Measurements from ENCODE around the gene MYL5. TPM values are rescaled to one million over a fixed set of nuclear protein-coding genes. Genes with fewer than 3 reads are reported as not detected.

Gene MYL5
- total and polyA plus RNA-seq, 4 experiments from 2014 or later: 2.1 to 15.4 (median 7.7) TPM

DNA sequence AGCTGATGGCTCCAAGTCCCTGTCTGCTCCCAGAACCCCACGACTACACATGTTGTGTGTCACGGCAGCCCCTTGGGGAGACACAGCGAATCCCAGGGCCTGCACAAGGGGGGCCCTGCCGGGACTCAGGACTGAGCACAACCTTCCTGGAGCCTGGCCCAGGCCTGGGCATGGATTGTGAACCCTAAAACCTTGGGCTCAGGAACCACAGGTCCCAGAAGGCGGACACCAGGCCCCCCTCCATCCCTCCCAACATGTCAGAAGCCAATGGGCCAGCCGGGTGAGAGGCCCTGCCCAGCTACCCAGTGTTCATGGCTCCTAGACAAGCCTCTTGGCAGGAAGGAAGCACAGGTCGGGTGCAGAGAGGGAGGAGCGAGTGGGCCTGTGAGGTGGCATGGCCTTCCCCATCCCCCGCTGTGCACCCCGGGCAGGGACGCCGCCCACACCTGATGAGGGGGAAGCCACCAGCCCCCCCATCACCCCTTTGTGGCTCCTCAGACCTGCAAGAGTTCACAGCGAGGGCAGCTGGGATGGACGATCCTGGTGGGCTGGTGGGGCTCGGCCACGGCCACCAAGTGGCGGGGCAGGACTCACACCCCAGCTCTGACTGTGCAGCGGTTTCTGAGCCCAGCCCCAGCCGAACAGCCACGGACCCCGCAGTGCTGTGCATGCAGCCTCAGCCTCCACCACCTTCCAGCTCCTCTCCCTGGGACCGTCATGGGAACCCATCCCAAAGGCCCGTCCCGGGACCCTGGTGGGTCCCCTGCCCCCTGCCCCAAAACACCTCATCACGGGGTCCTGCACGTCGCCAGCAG, 45.3 kb upstream of the MYL5 start:
- Mint-ChIP-seq H3K4me1 (no peaks in the 10 kb centered on the region), H3K4me3 (no peak overlapping the region), H3K27me3 (peaks cover 0 to 3% of the 10 kb centered on the region in 2 donors), H3K36me3 (no peaks in the 10 kb centered on the region), H3K9me3 (peaks cover 0 to 10% (median 0%) of the 10 kb centered on the region in 8 donors), H3K27ac (no peak overlapping the region)
- Histone ChIP-seq H3K27me3 (ENCODE audit: insufficient read depth, low read length) (no peaks in the 10 kb centered on the region), H3K9me3 (ENCODE audit: control insufficient read depth in 1 of 2, low read length in 2 of 2) (peaks cover 0 to 3% of the 10 kb centered on the region in 2 donors), H3K36me3 (ENCODE audit: insufficient read depth, low read length) (no peaks in the 10 kb centered on the region), H3K4me3 (ENCODE audit: low read length in 2 of 2) (no peak overlapping the region), H3K27ac (ENCODE audit: low read depth, low read length) (no peak overlapping the region), H3K4me1 (ENCODE audit: insufficient read depth, low read length) (no peaks in the 10 kb centered on the region)
- DNase-seq: no peak
- ChIA-PET CTCF (ENCODE audit: partially characterized antibody) (no interaction called here), POLR2A (ENCODE audit: partially characterized antibody) (no interaction called here)
- intact Hi-C loops (cut with micrococcal nuclease): no loop called here

DNA sequence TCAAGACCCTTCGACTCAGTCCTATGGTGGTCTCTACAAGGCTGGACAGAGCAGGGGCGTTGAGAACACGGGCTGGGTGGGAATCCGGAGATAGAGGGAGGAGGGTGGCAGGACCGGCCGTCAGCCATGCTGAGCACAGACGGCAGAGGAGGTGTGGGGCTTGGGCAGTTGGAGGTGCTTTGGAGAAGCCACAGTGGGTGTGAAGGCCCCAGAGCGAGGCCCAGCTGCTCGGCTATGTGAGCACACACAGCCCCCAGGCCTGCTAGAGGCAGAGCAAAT, 44.8 kb upstream of the MYL5 start:
- Mint-ChIP-seq H3K36me3 (no peaks in the 10 kb centered on the region), H3K27ac (no peak overlapping the region), H3K9me3 (peaks cover 0 to 10% (median 0%) of the 10 kb centered on the region in 8 donors), H3K27me3 (no peaks in the 10 kb centered on the region), H3K4me3 (no peak overlapping the region), H3K4me1 (no peaks in the 10 kb centered on the region)
- H3K36me3 ChIP-seq (ENCODE audit: insufficient read depth, low read length): no peaks in the 10 kb centered on the region
- no peak for DNase-seq
- POLR2A ChIA-PET (ENCODE audit: partially characterized antibody): no interaction called here
- peaks cover 0 to 3% of the 10 kb centered on the region in 2 donors for H3K9me3 ChIP-seq (ENCODE audit: control insufficient read depth in 1 of 2, low read length in 2 of 2)
- CTCF ChIA-PET (ENCODE audit: partially characterized antibody): no interaction called here
- H3K27me3 ChIP-seq (ENCODE audit: insufficient read depth, low read length): no peaks in the 10 kb centered on the region
- no peak overlapping the region for H3K4me3 ChIP-seq (ENCODE audit: low read length in 2 of 2)
- no peak overlapping the region for H3K27ac ChIP-seq (ENCODE audit: low read depth, low read length)
- H3K4me1 ChIP-seq (ENCODE audit: insufficient read depth, low read length): no peaks in the 10 kb centered on the region
- intact Hi-C loops (cut with micrococcal nuclease): no loop called here

DNA sequence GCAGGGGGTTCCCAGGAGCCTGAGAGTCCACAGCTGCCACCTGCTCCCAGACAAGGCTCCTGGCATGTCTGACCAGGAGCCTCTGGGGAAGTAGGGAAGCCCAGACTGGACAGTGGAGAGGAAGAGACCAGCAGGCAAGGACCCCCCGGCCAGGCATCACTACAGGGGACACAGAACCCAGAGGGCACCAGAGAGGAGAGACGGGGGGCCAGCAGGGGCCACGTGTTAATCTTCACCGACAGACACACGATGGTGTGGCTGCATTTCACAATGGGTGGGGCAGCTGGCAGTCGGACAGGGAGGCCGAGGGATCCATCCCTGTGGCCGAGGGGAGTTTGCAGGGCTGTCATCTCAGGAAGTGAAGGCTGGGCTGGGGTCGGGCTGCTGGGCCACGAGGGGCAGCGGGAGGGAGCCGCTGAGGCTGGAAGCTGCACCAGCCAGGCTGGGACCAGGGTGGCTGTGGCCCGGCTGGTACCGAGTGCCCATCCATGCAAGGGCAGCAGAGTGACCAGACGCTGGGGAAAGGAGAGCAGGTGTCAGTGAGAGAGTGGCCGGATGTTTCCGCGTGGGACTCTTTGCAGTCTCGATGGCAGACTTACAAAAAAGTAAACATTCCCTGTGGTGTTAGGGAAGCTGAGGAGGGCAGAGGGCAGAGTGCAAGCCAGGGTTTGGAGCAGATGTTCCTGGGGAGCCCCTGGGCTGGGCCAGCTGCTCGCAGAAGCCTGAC, 44.3 kb upstream of the MYL5 start:
- Histone ChIP-seq H3K27me3 (ENCODE audit: insufficient read depth, low read length) (no peaks in the 10 kb centered on the region), H3K36me3 (ENCODE audit: insufficient read depth, low read length) (no peaks in the 10 kb centered on the region), H3K4me1 (ENCODE audit: insufficient read depth, low read length) (no peaks in the 10 kb centered on the region), H3K4me3 (ENCODE audit: low read length in 2 of 2) (no peak overlapping the region), H3K27ac (ENCODE audit: low read depth, low read length) (no peak overlapping the region), H3K9me3 (ENCODE audit: control insufficient read depth in 1 of 2, low read length in 2 of 2) (peaks cover 0 to 3% of the 10 kb centered on the region in 2 donors)
- no peaks in the 10 kb centered on the region for H3K36me3 Mint-ChIP-seq
- CTCF ChIA-PET (ENCODE audit: partially characterized antibody): no interaction called here
- intact Hi-C loops (cut with micrococcal nuclease): no loop called here
- H3K4me3 Mint-ChIP-seq: no peak overlapping the region
- POLR2A ChIA-PET (ENCODE audit: partially characterized antibody): no interaction called here
- H3K4me1 Mint-ChIP-seq: no peaks in the 10 kb centered on the region
- H3K9me3 Mint-ChIP-seq: peaks cover 0 to 10% (median 0%) of the 10 kb centered on the region in 8 donors
- no peak for DNase-seq
- H3K27me3 Mint-ChIP-seq: no peaks in the 10 kb centered on the region
- H3K27ac Mint-ChIP-seq: no peak overlapping the region

- Histone ChIP-seq H3K4me1 (ENCODE audit: insufficient read depth, low read length) (no peaks in the 10 kb centered on the region), H3K36me3 (ENCODE audit: insufficient read depth, low read length) (no peaks in the 10 kb centered on the region), H3K27ac (ENCODE audit: low read depth, low read length) (no peak overlapping the region), H3K27me3 (ENCODE audit: insufficient read depth, low read length) (no peaks in the 10 kb centered on the region), H3K4me3 (ENCODE audit: low read length in 2 of 2) (no peak overlapping the region), H3K9me3 (ENCODE audit: control insufficient read depth in 1 of 2, low read length in 2 of 2) (peaks cover 0 to 3% of the 10 kb centered on the region in 2 donors)
- POLR2A ChIA-PET (ENCODE audit: partially characterized antibody): no interaction called here
- Mint-ChIP-seq H3K27me3 (no peaks in the 10 kb centered on the region), H3K27ac (peak overlapping the region in 1 of 7 donors; percentile 21), H3K36me3 (no peaks in the 10 kb centered on the region), H3K4me3 (no peak overlapping the region), H3K9me3 (peaks cover 0 to 10% (median 0%) of the 10 kb centered on the region in 8 donors), H3K4me1 (no peaks in the 10 kb centered on the region)
- intact Hi-C loops (cut with micrococcal nuclease): no loop called here
- CTCF ChIA-PET (ENCODE audit: partially characterized antibody): no interaction called here
- DNase-seq: no peak
These were observed 43.7 kb upstream of the MYL5 start for GRCh38 chr4:630656-631055.

- ChIA-PET POLR2A (ENCODE audit: partially characterized antibody) (no interaction called here), CTCF (ENCODE audit: partially characterized antibody) (no interaction called here)
- no peak for DNase-seq
- Histone ChIP-seq H3K36me3 (ENCODE audit: insufficient read depth, low read length) (no peaks in the 10 kb centered on the region), H3K27ac (ENCODE audit: low read depth, low read length) (no peak overlapping the region), H3K9me3 (ENCODE audit: control insufficient read depth in 1 of 2, low read length in 2 of 2) (peaks cover 0 to 3% of the 10 kb centered on the region in 2 donors), H3K27me3 (ENCODE audit: insufficient read depth, low read length) (no peaks in the 10 kb centered on the region), H3K4me1 (ENCODE audit: insufficient read depth, low read length) (no peaks in the 10 kb centered on the region), H3K4me3 (ENCODE audit: low read length in 2 of 2) (no peak overlapping the region)
- H3K27ac Mint-ChIP-seq: no peak overlapping the region
- peaks cover 0 to 10% (median 0%) of the 10 kb centered on the region in 8 donors for H3K9me3 Mint-ChIP-seq
- no peaks in the 10 kb centered on the region for H3K4me1 Mint-ChIP-seq
- intact Hi-C loops (cut with micrococcal nuclease): no loop called here
- H3K27me3 Mint-ChIP-seq: no peaks in the 10 kb centered on the region
- no peak overlapping the region for H3K4me3 Mint-ChIP-seq
- no peaks in the 10 kb centered on the region for H3K36me3 Mint-ChIP-seq
These were observed 42.0 kb upstream of the MYL5 start for GRCh38 chr4:632196-632790.

GRCh38 chr4:632926-633325, 41.4 kb upstream of the MYL5 start:
- no peak overlapping the region for H3K27ac ChIP-seq (ENCODE audit: low read depth, low read length)
- no peak overlapping the region for H3K4me3 ChIP-seq (ENCODE audit: low read length in 2 of 2)
- Mint-ChIP-seq H3K27me3 (no peaks in the 10 kb centered on the region), H3K27ac (no peak overlapping the region), H3K36me3 (no peaks in the 10 kb centered on the region), H3K9me3 (peaks cover 0 to 10% (median 0%) of the 10 kb centered on the region in 8 donors), H3K4me3 (no peak overlapping the region), H3K4me1 (no peaks in the 10 kb centered on the region)
- H3K36me3 ChIP-seq (ENCODE audit: insufficient read depth, low read length): no peaks in the 10 kb centered on the region
- ChIA-PET POLR2A (ENCODE audit: partially characterized antibody) (no interaction called here), CTCF (ENCODE audit: partially characterized antibody) (no interaction called here)
- intact Hi-C loops (cut with micrococcal nuclease): no loop called here
- DNase-seq: no peak
- no peaks in the 10 kb centered on the region for H3K27me3 ChIP-seq (ENCODE audit: insufficient read depth, low read length)
- no peaks in the 10 kb centered on the region for H3K4me1 ChIP-seq (ENCODE audit: insufficient read depth, low read length)
- peaks cover 0 to 3% of the 10 kb centered on the region in 2 donors for H3K9me3 ChIP-seq (ENCODE audit: control insufficient read depth in 1 of 2, low read length in 2 of 2)

- POLR2A ChIA-PET (ENCODE audit: partially characterized antibody): no interaction called here
- H3K27me3 Mint-ChIP-seq: no peaks in the 10 kb centered on the region
- no peak for DNase-seq
- peaks cover 0 to 10% (median 0%) of the 10 kb centered on the region in 8 donors for H3K9me3 Mint-ChIP-seq
- no peaks in the 10 kb centered on the region for H3K36me3 ChIP-seq (ENCODE audit: insufficient read depth, low read length)
- H3K27me3 ChIP-seq (ENCODE audit: insufficient read depth, low read length): no peaks in the 10 kb centered on the region
- H3K27ac Mint-ChIP-seq: no peak overlapping the region
- CTCF ChIA-PET (ENCODE audit: partially characterized antibody): no interaction called here
- H3K9me3 ChIP-seq (ENCODE audit: control insufficient read depth in 1 of 2, low read length in 2 of 2): peaks cover 0 to 3% of the 10 kb centered on the region in 2 donors
- intact Hi-C loops (cut with micrococcal nuclease): no loop called here
- H3K36me3 Mint-ChIP-seq: no peaks in the 10 kb centered on the region
- H3K4me3 ChIP-seq (ENCODE audit: low read length in 2 of 2): no peak overlapping the region
- no peak overlapping the region for H3K4me3 Mint-ChIP-seq
- H3K4me1 Mint-ChIP-seq: no peaks in the 10 kb centered on the region
- H3K4me1 ChIP-seq (ENCODE audit: insufficient read depth, low read length): no peaks in the 10 kb centered on the region
- no peak overlapping the region for H3K27ac ChIP-seq (ENCODE audit: low read depth, low read length)
These were observed 40.9 kb upstream of the MYL5 start for GRCh38 chr4:633406-633805.
